HAP-1 (cell line): Measurements from ENCODE around the gene FHOD3.

Source experiments
- DNase-seq, 2 experiments: peaks; one replicate each; pipeline ENCODE4 v3.0.0-alpha.2; 2016 to 2020; ENCODE audit warnings: low spot score in 2 of 2
- H3K27me3 ChIP-seq: fragments of 250-450 bp; sonication (Bioruptor Pico); 2 replicates; pipeline ENCODE4 v1.5.1; 2020; ENCODE audit warnings: low read depth, mild to moderate bottlenecking, moderate library complexity
- H3K36me3 ChIP-seq: fragments of 250-450 bp; sonication (Bioruptor Pico); replicated peaks from 2 replicates; pipeline ENCODE4 v1.5.1; 2020; ENCODE audit warnings: mild to moderate bottlenecking
- H3K4me1 ChIP-seq: fragments of 250-450 bp; sonication (Bioruptor Pico); 2 replicates; pipeline ENCODE4 v1.5.1; 2020; ENCODE audit warnings: mild to moderate bottlenecking
- H3K4me3 ChIP-seq: fragments of 250-450 bp; sonication (Bioruptor Pico); 2 replicates; pipeline ENCODE4 v1.5.1; 2020; ENCODE audit warnings: mild to moderate bottlenecking, moderate library complexity
- H3K9me3 ChIP-seq: fragments of 250-450 bp; sonication (Bioruptor Pico); 2 replicates; pipeline ENCODE4 v1.5.1; 2020; ENCODE audit warnings: mild to moderate bottlenecking, moderate library complexity
- in situ Hi-C: fragments of 300-500 bp; cut with MboI; formaldehyde crosslinking; loops from 3 replicates; pipeline ENCODE4 v1.14.3; 2020; ENCODE audit warnings: low sequenced_read_pairs, inconsistent platforms, mixed read lengths

Gene FHOD3

DNA sequence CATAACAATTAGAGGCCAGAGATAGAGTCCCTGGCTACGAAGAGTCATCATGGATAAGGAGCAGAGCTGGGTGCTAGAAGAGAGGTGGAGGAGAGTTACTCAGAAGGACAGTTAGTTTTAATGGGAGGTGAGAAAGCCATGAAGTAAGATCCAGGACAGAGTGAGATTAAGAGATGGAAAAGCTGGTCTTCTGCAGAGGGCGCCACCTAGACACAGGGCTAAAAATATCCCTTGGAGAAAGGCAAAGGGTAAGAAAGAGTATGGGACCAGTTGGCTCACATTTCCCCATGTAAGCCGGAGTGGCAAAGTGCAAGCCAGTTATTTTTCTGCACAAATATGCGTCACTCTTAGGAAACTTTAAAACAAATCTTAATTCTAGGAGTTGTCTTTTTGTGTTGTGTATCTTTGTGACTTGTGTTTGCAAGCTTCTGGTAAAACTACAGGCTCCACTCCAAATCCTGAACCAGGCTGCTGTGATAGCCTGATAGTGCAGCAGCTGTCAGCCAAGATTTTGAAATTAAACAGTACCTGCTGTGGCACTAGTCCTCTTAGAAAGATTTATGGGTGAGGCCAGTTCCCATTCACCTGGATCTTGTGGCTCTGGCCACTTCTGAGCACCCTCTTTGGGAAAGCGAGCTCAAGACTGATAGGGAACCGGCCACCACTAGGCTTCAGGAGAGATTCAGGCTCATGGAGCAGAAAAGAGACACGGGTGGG, 327.1 kb downstream of the FHOD3 start:
- in situ Hi-C loops, result no loop called here
- no peak overlapping the region for H3K4me3 ChIP-seq
- H3K4me1 ChIP-seq, result no peaks in the 10 kb centered on the region
- no peaks in the 10 kb centered on the region for H3K36me3 ChIP-seq
- H3K27me3 ChIP-seq, result no peaks in the 10 kb centered on the region
- DNase-seq, result no peak
- H3K9me3 ChIP-seq, result no peaks in the 10 kb centered on the region

DNA sequence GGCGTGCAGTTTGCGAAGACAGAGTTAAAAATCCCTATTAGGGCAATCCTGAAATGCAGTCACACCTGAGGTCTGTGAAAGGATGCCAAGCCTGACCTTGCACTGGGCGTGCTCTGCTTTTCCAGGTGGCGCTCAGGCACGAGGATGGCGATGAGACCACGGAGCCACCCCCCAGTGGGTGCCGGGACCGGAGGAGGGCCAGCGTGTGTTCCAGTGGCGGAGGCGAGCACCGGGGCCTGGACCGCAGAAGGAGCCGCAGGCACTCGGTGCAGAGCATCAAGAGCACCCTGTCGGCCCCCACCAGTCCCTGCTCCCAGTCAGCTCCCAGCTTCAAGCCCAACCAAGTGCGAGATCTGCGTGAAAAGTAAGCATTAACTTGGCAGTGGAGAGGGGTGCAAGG, 327.9 kb downstream of the FHOD3 start:
- Histone ChIP-seq H3K4me1 (no peaks in the 10 kb centered on the region), H3K9me3 (no peaks in the 10 kb centered on the region), H3K4me3 (no peak overlapping the region), H3K36me3 (no peaks in the 10 kb centered on the region), H3K27me3 (no peaks in the 10 kb centered on the region)
- in situ Hi-C loops, result no loop called here
- no peak for DNase-seq

DNA sequence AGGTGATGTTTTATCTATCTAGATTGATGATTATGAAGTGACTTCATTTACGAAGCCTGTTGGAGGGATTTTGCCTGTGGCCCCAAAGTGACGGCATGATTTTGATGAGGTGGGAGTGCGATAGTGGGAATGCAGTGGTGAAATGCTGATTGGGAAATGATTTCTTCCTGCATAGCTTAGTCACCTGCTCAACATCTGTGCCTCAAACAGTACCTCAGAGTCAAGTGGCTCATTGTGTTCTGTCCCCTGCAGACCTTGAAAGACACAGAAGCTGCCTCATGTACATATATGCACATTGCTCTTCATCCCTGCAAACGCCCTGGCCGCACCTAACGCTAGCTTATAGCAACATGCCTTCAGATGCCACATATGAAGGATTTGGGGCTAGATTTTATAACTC, 330.1 kb downstream of the FHOD3 start:
- Histone ChIP-seq H3K4me3 (no peak overlapping the region), H3K36me3 (no peaks in the 10 kb centered on the region), H3K9me3 (no peaks in the 10 kb centered on the region), H3K27me3 (no peaks in the 10 kb centered on the region), H3K4me1 (no peaks in the 10 kb centered on the region)
- DNase-seq, result no peak
- in situ Hi-C loops, result no loop called here

DNA sequence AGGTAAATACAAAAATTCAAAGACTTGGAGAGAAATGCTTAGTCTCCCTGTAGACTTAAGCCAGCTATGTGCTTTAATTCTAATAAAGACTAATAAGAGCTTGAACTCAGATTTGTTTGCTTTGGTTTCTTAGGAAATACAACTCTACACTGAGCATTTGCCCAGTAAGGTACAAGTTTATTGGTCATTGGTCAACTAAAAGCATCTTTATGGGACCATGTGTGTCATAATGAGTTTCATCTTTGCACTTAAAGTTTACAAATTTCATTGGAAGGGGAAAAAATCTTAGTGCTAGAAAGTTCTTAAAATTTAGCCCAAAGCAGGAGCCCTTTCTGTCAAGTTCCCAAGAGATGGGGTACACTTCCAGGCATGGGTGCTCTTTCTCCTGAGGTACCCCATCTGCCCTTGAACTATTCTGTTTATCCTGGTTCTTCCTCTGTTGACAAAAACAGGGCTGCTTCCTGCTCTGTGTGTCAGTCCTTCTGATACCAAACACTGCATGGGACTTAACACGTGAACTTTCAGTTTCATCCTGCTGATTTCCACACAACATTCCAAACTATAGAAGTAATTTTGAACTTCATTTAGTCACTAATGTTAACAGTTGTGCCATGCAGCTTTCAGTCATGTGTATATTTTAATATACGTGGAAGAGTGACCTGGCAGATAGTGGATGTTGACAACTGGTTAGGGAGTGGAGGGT, 331.1 kb downstream of the FHOD3 start:
- in situ Hi-C loops, result no loop called here
- no peak for DNase-seq
- Histone ChIP-seq H3K27me3 (no peaks in the 10 kb centered on the region), H3K4me3 (no peak overlapping the region), H3K36me3 (no peaks in the 10 kb centered on the region), H3K9me3 (no peaks in the 10 kb centered on the region), H3K4me1 (no peaks in the 10 kb centered on the region)

DNA sequence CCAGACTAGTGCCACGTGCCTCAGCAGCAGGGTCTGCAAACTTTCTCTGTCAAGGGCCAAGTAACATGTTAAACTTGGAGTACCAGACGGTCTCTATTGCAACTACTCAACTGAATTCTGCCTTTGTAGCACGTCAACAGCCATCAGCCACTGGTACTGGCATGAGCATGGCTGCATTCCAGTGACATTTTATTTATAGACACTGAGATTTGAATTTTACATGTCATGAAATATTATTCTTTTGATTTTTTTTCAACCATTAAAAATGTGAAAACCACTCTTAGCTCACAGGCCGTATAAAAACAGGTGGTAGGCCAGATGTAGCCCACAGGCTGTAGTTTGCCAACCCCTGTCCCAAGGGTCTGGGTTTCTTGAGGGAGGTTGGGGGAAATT, 331.6 kb downstream of the FHOD3 start:
- H3K36me3 ChIP-seq, result no peaks in the 10 kb centered on the region
- in situ Hi-C loops, result no loop called here
- H3K27me3 ChIP-seq, result no peaks in the 10 kb centered on the region
- no peak for DNase-seq
- no peak overlapping the region for H3K4me3 ChIP-seq
- H3K4me1 ChIP-seq, result no peaks in the 10 kb centered on the region
- no peaks in the 10 kb centered on the region for H3K9me3 ChIP-seq

DNA sequence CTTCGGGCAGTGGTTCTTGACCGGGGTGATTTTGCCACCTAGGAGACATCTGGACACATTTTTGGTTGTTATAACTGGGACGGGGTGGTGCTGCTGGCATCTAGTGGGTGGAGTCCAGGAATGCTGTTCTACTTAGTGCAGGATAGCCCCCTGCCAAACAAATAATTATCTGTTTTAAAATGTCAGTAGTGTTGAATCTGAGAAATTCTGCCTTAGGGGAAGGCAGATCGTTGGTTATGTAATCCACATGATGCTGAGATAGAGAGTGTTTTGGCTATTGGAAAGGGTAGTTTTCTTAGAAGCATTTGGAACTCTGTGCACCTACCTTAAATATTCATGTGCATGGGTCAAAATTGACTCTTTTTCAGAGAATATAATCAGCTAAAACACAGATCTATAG, 332.3 kb downstream of the FHOD3 start:
- no peaks in the 10 kb centered on the region for H3K9me3 ChIP-seq
- DNase-seq, result no peak
- H3K4me1 ChIP-seq, result no peaks in the 10 kb centered on the region
- in situ Hi-C loops, result no loop called here
- no peaks in the 10 kb centered on the region for H3K36me3 ChIP-seq
- H3K27me3 ChIP-seq, result no peaks in the 10 kb centered on the region
- no peak overlapping the region for H3K4me3 ChIP-seq

DNA sequence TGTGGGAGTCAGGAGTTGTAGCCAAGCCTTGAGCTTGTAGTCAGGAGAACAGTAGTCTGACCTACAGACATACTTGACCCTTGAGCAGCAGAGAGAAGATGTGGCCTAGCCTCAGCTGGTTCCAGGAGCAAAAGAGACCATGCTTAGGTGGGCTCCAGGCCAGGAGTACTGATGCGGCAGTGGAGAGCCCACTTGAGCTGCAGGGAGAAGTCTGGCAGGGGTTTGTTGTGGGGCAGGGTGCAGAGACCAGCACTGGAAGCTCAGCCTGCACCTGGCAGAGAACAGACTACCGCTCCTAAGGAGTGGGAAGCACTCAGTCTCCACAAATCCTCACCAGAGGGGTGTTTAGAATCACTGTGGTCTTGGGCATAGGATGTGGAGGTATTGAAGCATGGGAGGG, 333.4 kb downstream of the FHOD3 start:
- Histone ChIP-seq H3K4me3 (no peak overlapping the region), H3K36me3 (no peaks in the 10 kb centered on the region), H3K9me3 (no peaks in the 10 kb centered on the region), H3K27me3 (no peaks in the 10 kb centered on the region), H3K4me1 (no peaks in the 10 kb centered on the region)
- DNase-seq, result no peak
- in situ Hi-C loops, result no loop called here

DNA sequence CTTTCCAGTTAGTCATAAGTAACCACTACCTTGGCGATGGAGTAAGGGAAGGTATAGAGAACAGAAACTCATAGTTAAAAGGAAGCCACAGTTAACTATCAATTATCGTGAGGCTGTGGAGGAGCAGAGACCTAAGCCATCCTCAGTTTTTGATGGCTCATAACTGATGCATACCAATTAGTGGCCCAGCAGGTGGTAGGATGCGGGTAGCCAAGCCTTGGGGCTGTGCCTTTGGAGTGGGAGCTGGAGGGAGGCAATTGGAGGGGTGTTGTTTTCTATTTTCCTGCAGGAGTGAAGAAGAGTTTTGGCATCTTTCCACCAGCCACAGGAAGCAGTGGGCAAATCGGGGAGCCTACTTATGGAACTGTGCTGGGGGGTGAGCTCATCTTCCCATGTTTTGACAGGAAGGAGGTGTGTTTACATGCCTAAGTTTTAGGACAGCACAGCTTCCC, 336.5 kb downstream of the FHOD3 start:
- no peaks in the 10 kb centered on the region for H3K9me3 ChIP-seq
- no peak overlapping the region for H3K4me3 ChIP-seq
- DNase-seq, result no peak
- no peaks in the 10 kb centered on the region for H3K36me3 ChIP-seq
- no peaks in the 10 kb centered on the region for H3K27me3 ChIP-seq
- H3K4me1 ChIP-seq, result no peaks in the 10 kb centered on the region
- in situ Hi-C loops, result no loop called here

DNA sequence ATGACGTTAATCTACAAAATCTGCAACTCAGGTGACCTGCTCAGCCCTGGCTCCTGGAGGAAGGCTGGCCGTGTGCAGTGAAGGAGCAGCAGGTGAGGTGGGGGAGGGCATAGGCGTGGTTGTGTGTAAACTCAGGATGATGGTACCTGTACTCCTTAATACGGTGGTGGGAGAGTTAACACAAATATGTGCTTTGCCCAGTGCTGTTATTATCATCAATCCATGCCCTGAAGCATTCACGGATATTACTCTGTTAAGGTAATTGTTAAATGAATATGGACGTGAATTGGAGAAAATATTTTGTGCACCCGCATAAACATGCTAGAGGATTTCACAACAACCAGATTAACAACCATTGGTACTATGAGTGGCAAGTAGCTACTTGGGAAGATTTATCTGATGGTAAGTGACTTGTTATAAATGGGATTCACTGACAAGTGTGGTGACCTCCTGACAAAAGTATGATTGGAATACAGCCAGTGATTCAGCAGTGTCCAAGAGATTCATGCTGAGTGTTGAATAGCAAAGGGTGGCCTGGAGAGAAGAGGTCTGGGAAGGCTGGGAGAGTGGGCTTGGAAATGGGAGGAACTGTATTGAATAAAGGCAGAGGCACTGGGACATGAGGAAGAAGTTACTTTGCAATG, 337.2 kb downstream of the FHOD3 start:
- no peaks in the 10 kb centered on the region for H3K4me1 ChIP-seq
- in situ Hi-C loops, result no loop called here

DNA sequence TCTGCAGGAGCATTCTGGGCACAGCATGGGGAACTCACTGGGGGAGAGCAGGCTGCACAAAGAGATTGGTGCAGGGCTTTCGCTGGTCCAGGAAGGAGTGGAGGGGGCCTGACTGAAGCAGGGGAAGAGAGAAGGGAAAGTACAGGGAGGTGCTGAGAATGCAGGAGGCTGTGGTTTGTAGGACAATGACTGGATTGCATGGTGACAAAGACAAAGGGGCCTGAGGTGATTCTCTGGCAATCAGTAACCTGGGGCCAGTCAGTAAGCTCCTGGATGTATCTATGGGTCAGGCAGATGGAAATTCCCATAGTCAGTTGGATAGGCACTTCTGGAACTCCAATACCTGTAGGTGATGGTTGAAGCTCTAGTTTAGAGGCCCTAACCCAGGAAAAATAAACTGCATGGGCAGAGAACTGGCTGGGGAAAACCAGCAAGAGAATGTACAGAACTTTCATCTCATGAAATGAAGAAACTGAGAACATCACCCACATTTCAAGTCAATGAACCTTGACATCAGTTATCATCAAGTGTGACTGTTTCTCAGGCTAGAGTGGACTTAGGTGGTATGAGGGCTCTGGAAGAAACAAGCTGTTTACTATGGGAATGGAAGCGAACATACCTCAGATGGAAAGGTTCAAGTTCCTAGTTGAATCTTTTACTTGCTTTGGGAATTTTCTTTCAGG, 338.0 kb downstream of the FHOD3 start:
- no peak for DNase-seq
- H3K4me1 ChIP-seq, result no peaks in the 10 kb centered on the region
- H3K9me3 ChIP-seq, result no peaks in the 10 kb centered on the region
- no peaks in the 10 kb centered on the region for H3K27me3 ChIP-seq
- H3K36me3 ChIP-seq, result no peaks in the 10 kb centered on the region
- no peak overlapping the region for H3K4me3 ChIP-seq
- in situ Hi-C loops, result no loop called here

More for the DNA sequence above, 337.2 kb downstream of the FHOD3 start:
- Histone ChIP-seq H3K4me3 (no peak overlapping the region), H3K9me3 (no peaks in the 10 kb centered on the region), H3K27me3 (no peaks in the 10 kb centered on the region), H3K36me3 (no peaks in the 10 kb centered on the region)
- DNase-seq, result no peak

DNA sequence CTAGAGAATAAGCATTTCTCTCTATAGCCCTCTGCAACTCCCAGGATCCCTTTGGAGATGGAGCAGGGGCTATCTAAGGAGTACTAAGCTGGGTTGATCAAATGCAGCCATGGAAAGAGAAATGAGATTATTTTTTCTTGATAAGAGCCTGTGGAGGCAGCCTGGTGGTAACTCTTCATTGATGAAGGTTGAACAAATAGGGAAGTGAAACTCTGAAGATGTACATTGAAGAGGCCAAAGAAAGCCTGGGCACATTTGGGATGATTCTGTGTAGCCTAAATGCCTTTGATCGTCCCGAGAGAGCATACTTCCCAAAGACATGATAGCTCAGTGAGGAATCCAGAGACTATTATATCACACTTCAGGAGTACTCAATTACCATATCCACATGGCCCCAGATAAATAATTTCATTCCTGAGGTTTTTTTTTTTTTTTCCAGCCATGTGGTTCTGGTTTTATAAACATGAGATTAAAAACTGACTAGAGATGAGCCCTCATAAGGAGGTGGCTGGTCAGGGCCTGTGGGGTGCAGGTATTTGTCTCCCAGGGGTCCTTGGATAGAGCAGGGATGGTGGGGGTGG, 338.8 kb downstream of the FHOD3 start:
- H3K4me3 ChIP-seq, result no peak overlapping the region
- no peak for DNase-seq
- in situ Hi-C loops, result no loop called here
- H3K36me3 ChIP-seq, result no peaks in the 10 kb centered on the region
- H3K9me3 ChIP-seq, result no peaks in the 10 kb centered on the region
- no peaks in the 10 kb centered on the region for H3K27me3 ChIP-seq
- H3K4me1 ChIP-seq, result no peaks in the 10 kb centered on the region

DNA sequence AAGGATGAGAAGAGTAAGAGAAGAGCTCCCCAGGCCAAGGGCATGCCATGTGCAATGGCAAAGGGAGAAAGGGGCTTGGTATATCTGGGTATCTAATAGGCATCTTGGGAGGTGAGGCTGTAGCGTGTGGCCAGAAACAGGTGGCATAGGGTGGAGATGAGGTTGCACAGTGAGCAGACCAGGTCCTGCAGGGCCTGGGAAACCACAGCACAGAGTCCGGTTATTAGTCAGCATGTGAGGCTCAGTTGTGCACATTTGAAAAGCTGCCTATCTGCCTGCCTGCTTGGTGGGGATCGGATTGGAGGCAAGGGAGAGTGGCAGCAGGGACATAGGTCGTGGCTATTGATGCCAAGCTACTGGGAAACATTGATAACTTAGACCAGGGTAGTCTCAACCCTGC, 340.7 kb downstream of the FHOD3 start:
- H3K27me3 ChIP-seq, result no peaks in the 10 kb centered on the region
- H3K4me1 ChIP-seq, result no peaks in the 10 kb centered on the region
- no peak overlapping the region for H3K4me3 ChIP-seq
- in situ Hi-C loops, result no loop called here
- no peaks in the 10 kb centered on the region for H3K36me3 ChIP-seq
- no peak for DNase-seq
- no peaks in the 10 kb centered on the region for H3K9me3 ChIP-seq

DNA sequence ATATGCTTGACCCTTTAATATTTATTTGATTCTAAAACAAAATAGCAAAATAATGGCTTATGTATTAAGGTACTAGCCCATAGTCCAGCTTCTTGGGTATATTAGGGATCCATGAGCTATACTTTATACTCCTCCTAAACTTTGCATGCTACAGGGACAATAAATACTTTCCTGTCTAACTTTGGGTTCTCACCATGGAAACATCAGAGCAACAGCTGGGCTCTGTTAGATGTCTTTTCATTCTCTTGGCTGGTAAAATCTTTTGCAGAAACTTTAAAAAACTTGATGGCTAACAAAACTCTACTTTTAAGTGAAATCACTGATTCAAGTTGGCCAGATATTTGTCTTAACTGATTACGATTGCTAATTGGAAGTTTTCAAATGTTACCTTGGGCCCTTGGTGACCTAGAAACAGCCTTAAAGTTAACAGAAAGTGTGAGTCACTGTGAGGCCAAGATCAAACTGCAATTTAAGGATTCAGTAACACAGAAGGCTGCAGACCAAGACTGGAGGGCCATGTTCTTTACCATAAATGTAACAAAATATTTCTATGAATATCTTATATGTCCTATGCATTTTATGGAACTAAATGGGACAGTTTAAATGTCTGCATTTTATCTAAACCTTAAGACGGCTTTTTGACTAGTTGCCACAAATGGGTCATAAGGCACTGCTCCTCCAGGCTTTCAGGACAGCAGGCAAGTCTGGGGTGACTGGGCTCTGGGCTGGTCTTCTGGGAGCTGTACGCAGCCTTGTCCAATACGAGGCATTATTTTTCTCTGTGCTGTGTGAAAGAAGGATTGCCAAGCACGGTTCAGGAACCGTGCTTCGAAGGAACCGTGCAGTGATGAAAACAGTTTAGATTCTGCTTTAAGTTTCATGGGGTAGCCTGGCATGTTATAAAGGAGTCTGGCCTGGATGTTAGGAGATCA, 342.8 kb downstream of the FHOD3 start:
- Histone ChIP-seq H3K4me3 (no peak overlapping the region), H3K4me1 (no peaks in the 10 kb centered on the region), H3K9me3 (no peaks in the 10 kb centered on the region), H3K36me3 (no peaks in the 10 kb centered on the region), H3K27me3 (no peaks in the 10 kb centered on the region)
- in situ Hi-C loops, result no loop called here
- DNase-seq, result no peak
